Measurements from ENCODE around the gene MDC1.
"Not testable (repeated sequence)": the region's sequence is repeated elsewhere in the genome, so short reads cannot be mapped to it uniquely, and the experiment has no call there.

The MDC1 gene

GRCh38 chr6:30717129-30717844 is at the start of gene MDC1:
MDC1 (minus strand) TSS chr6:30717281; CDS start chr6:30715175, 2,106 bp downstream.
- DNase-seq: peak; percentile 100

GRCh38 chr6:30766461-30767157 is 49.5 kb upstream of the MDC1 start:
- DNase-seq: no peak

- not testable (repeated sequence) for DNase-seq
Observed at GRCh38 chr6:30765495-30765894, 48.4 kb upstream of the MDC1 start.

GRCh38 chr6:30764490-30765043 is 47.5 kb upstream of the MDC1 start:
- not testable (repeated sequence) for DNase-seq

- DNase-seq: no peak
Observed at GRCh38 chr6:30763618-30764489, 46.8 kb upstream of the MDC1 start.

- no peak for DNase-seq
Observed at GRCh38 chr6:30763155-30763617, 46.1 kb upstream of the MDC1 start.

GRCh38 chr6:30761791-30762429 is 44.8 kb upstream of the MDC1 start:
- no peak for DNase-seq

GRCh38 chr6:30760549-30760948 is 43.5 kb upstream of the MDC1 start:
- peak; percentile 27 for DNase-seq

GRCh38 chr6:30759575-30760239 is 42.6 kb upstream of the MDC1 start:
- no peak for DNase-seq

GRCh38 chr6:30757261-30757904 is 40.3 kb upstream of the MDC1 start:
- no peak for DNase-seq

GRCh38 chr6:30756405-30757003 is 39.4 kb upstream of the MDC1 start:
- DNase-seq: not testable (repeated sequence)

GRCh38 chr6:30754631-30755030 is 37.5 kb upstream of the MDC1 start:
- no peak for DNase-seq

- peak; percentile 83 for DNase-seq
Observed at GRCh38 chr6:30752157-30752927, 35.3 kb upstream of the MDC1 start.

- no peak for DNase-seq
Observed at GRCh38 chr6:30750379-30750668, 33.2 kb upstream of the MDC1 start.

- DNase-seq: no peak
Observed at GRCh38 chr6:30749554-30750378, 32.7 kb upstream of the MDC1 start.

- no peak for DNase-seq
Observed at GRCh38 chr6:30748851-30749540, 31.9 kb upstream of the MDC1 start.

GRCh38 chr6:30747902-30748769 is 31.1 kb upstream of the MDC1 start:
- DNase-seq: no peak

GRCh38 chr6:30747300-30747687 is 30.2 kb upstream of the MDC1 start:
- DNase-seq: no peak

All from MV-4-11 (cell line).